CD4-positive, alpha-beta T cell (primary cell): ENCODE measurements around the gene ZNF710. TPM values are rescaled to one million over a fixed set of nuclear protein-coding genes. Genes with fewer than 3 reads are reported as not detected.

ENCODE experiments used
- ATAC-seq: fragments of 200-7000 bp; cut with Tn5 transposase; one replicate; pipeline ENCODE4 v1.10.0; 2022; ENCODE audit warnings: mild to moderate bottlenecking; ENCODE audit not compliant: poor library complexity
- CTCF ChIA-PET: fragments of 350-600 bp; sonication (Branson Sonifier 250); formaldehyde crosslinking; loops from one replicate; lab custom pipeline; 2021; ENCODE audit warnings: antibody characterized with exemption, inconsistent platforms; lab: Charles Lee
- POLR2A ChIA-PET: fragments of 350-600 bp; sonication (Branson Sonifier 250); formaldehyde crosslinking; loops from one replicate; lab custom pipeline; 2021; ENCODE audit warnings: antibody characterized with exemption, inconsistent platforms; lab: Charles Lee
- DNase-seq, 14 experiments: peaks; one replicate each; pipeline ENCODE4 v3.0.0-alpha.2; 2013 to 2020; ENCODE audit warnings: mixed read lengths in 2 of 14
- H3K27ac ChIP-seq, 2 donors: one replicate each; pipeline versions ENCODE4 v1.5.1 to v1.7.0; 2013; ENCODE audit warnings: low read length in 2 of 2, low read depth in 1 of 2, mild to moderate bottlenecking in 1 of 2
- H3K27me3 ChIP-seq, 2 experiments: 1 replicate in 1 of 2; 2 replicates in 1 of 2; pipeline versions ENCODE4 v1.6.1 to v1.7.0; 2013; ENCODE audit warnings: low read length in 2 of 2, control low read depth in 1 of 2, mild to moderate bottlenecking in 1 of 2, moderate library complexity in 1 of 2; ENCODE audit not compliant: insufficient read depth in 2 of 2, control insufficient read depth in 1 of 2
- H3K36me3 ChIP-seq: one replicate; pipeline ENCODE4 v1.6.1; 2013; ENCODE audit warnings: low read length, control low read depth; ENCODE audit not compliant: insufficient read depth
- H3K4me1 ChIP-seq: one replicate; pipeline ENCODE4 v1.6.1; 2013; ENCODE audit warnings: low read length, control low read depth; ENCODE audit not compliant: insufficient read depth
- H3K4me3 ChIP-seq: one replicate; pipeline ENCODE4 v1.5.1; 2013; ENCODE audit warnings: mild to moderate bottlenecking, low read length, moderate library complexity
- H3K9me3 ChIP-seq, 2 experiments: 1 replicate in 1 of 2; 2 replicates in 1 of 2; pipeline versions ENCODE4 v1.6.1 to v1.7.0; 2013; ENCODE audit warnings: low read length in 2 of 2, mild to moderate bottlenecking in 2 of 2, control low read depth in 1 of 2, moderate library complexity in 1 of 2; ENCODE audit not compliant: control insufficient read depth in 1 of 2, insufficient read depth in 1 of 2
- H3K27ac Mint-ChIP-seq: one replicate; pipeline ENCODE4 v1.8.0; 2020; ENCODE audit warnings: mixed read lengths
- H3K27me3 Mint-ChIP-seq: one replicate; pipeline ENCODE4 v1.8.0; 2021; ENCODE audit warnings: mixed read lengths
- H3K36me3 Mint-ChIP-seq: one replicate; pipeline ENCODE4 v1.8.0; 2021; ENCODE audit warnings: low read depth, mixed read lengths
- H3K4me1 Mint-ChIP-seq: one replicate; pipeline ENCODE4 v1.8.0; 2021; ENCODE audit warnings: low read depth, mixed read lengths
- H3K4me3 Mint-ChIP-seq: one replicate; pipeline ENCODE4 v1.8.0; 2020; ENCODE audit warnings: mild to moderate bottlenecking, mixed read lengths
- H3K9me3 Mint-ChIP-seq: one replicate; pipeline ENCODE4 v1.8.0; 2020; ENCODE audit warnings: mixed read lengths
- CTCF ChIP-seq: fragments of 200-600 bp; IDR thresholded peaks from one replicate; pipeline ENCODE4 v1.8.0; 2022; ENCODE audit warnings: antibody characterized with exemption, mild to moderate bottlenecking
- intact Hi-C, 2 experiments: fragments of 100-400 bp; cut with DNase I in 1 of 2; cut with micrococcal nuclease in 1 of 2; formaldehyde crosslinking; loops; one replicate each; pipeline versions ENCODE4 v1.15.1 to v1.9.0; 2023 to 2025; cut with DNase I, micrococcal nuclease
- total RNA-seq, 174 experiments: library from RNA in 2 of 174; stranded (reverse) in 2 of 174; gene quantifications; one replicate each; pipeline ENCODE4 v1.2.3 and lab custom pipeline; 2021 to 2026

ZNF710 gene
- total RNA-seq, 2 experiments from 2014 or later: 6.5 to 7.7 TPM

- Histone ChIP-seq H3K9me3 (no peaks in the 10 kb centered on the region), H3K27me3 (no peaks in the 10 kb centered on the region), H3K4me1 (peaks cover 63% of the 10 kb centered on the region), H3K4me3 (no peak overlapping the region), H3K27ac (peak overlapping the region in 1 of 2 donors; percentile 10), H3K36me3 (peaks cover 9% of the 10 kb centered on the region)
- ATAC-seq: peak; percentile 80
- no peak for TF ChIP-seq CTCF
- intact Hi-C loops: no loop called here
- H3K9me3 Mint-ChIP-seq: no peaks in the 10 kb centered on the region
- H3K36me3 Mint-ChIP-seq: no peaks in the 10 kb centered on the region
- ChIA-PET POLR2A (interaction anchor here (1.0 kb wide), 2 partner anchors 49 to 168 kb away, joined by 3 read pairs; partner anchors contain the start of gene AP3S2), CTCF (interaction anchor here (1.5 kb wide), 1 partner anchor 9 kb away, joined by 7 read pairs; no protein-coding TSS in a partner anchor)
- H3K27ac Mint-ChIP-seq: peak overlapping the region; percentile 97
- peak in 13 of 14 experiments; percentile 10 to 80 (median 45) for DNase-seq
- H3K27me3 Mint-ChIP-seq: no peaks in the 10 kb centered on the region
- peaks cover 53% of the 10 kb centered on the region for H3K4me1 Mint-ChIP-seq
- peak overlapping the region; percentile 52 for H3K4me3 Mint-ChIP-seq
These were observed 61.4 kb downstream of the ZNF710 start for GRCh38 chr15:90062462-90062932.

- ChIA-PET POLR2A (no interaction called here), CTCF (no interaction called here)
- TF ChIP-seq CTCF: no peak
- H3K4me3 ChIP-seq: no peak overlapping the region
- peaks cover 13% of the 10 kb centered on the region for H3K36me3 ChIP-seq
- DNase-seq: no peak
- ATAC-seq: no peak
- intact Hi-C loops: no loop called here
- no peaks in the 10 kb centered on the region for H3K9me3 ChIP-seq
- peak overlapping the region; percentile 10 to 15 for H3K27ac ChIP-seq
- Mint-ChIP-seq H3K27me3 (no peaks in the 10 kb centered on the region), H3K4me1 (peaks cover 49% of the 10 kb centered on the region), H3K4me3 (peak overlapping the region; percentile 34), H3K36me3 (no peaks in the 10 kb centered on the region), H3K27ac (peak overlapping the region; percentile 97), H3K9me3 (no peaks in the 10 kb centered on the region)
- peaks cover 58% of the 10 kb centered on the region for H3K4me1 ChIP-seq
- no peaks in the 10 kb centered on the region for H3K27me3 ChIP-seq
These were observed 62.0 kb downstream of the ZNF710 start for GRCh38 chr15:90062973-90063769.

- peak overlapping the region in 1 of 2 donors; percentile 15 for H3K27ac ChIP-seq
- DNase-seq (peak in 3 of 14 experiments; percentile 28 to 73 (median 63)), ATAC-seq (no peak)
- no peaks in the 10 kb centered on the region for H3K9me3 ChIP-seq
- no peak for TF ChIP-seq CTCF
- Mint-ChIP-seq H3K27ac (peak overlapping the region; percentile 97), H3K4me3 (no peak overlapping the region), H3K36me3 (no peaks in the 10 kb centered on the region), H3K4me1 (peaks cover 43% of the 10 kb centered on the region), H3K9me3 (no peaks in the 10 kb centered on the region), H3K27me3 (no peaks in the 10 kb centered on the region)
- H3K27me3 ChIP-seq: no peaks in the 10 kb centered on the region
- CTCF ChIA-PET: no interaction called here
- H3K4me1 ChIP-seq: peaks cover 52% of the 10 kb centered on the region
- POLR2A ChIA-PET: no interaction called here
- intact Hi-C loops: no loop called here
- peaks cover 19% of the 10 kb centered on the region for H3K36me3 ChIP-seq
- no peak overlapping the region for H3K4me3 ChIP-seq
These were observed 62.7 kb downstream of the ZNF710 start for GRCh38 chr15:90063770-90064247.
